GM12878 (cell line): Measurements from ENCODE around the gene ZNF688. TPM values are rescaled to one million over a fixed set of nuclear protein-coding genes. Genes with fewer than 3 reads are reported as not detected.
"Not testable (repeated sequence)": the region's sequence is repeated elsewhere in the genome, so short reads cannot be mapped to it uniquely, and the experiment has no call there.

Experiments used
- ATAC-seq: fragments of 200-7000 bp; cut with Tn5 transposase; 3 replicates; pipeline ENCODE4 v1.9.1; 2020; ENCODE audit warnings: mild to moderate bottlenecking, moderate library complexity
- BruUV-seq: library from RNA; stranded (reverse); fragments of 400-500 nt; replicated peaks from 2 replicates; lab custom pipeline; 2021; lab: Mats Ljungman, UMichigan
- CTCF ChIA-PET: fragments of 300-600 bp; sonication (Branson Sonifier 250); formaldehyde crosslinking; extraction: SDS; loops from one replicate; lab custom pipeline; 2021; ENCODE audit warnings: inconsistent platforms; lab: Yijun Ruan, JAX
- POLR2A ChIA-PET: fragments of 350-600 bp; formaldehyde crosslinking; extraction: SDS; loops from one replicate; lab custom pipeline; 2021; ENCODE audit warnings: inconsistent platforms; lab: Charles Lee
- RAD21 ChIA-PET: fragments of 300-600 bp; sonication (Branson Sonifier 250); formaldehyde crosslinking; loops from one replicate; lab custom pipeline; 2023; ENCODE audit warnings: antibody characterized with exemption; ENCODE audit not compliant: unreplicated experiment; lab: Charles Lee
- SMC1A ChIA-PET: fragments of 300-600 bp; sonication (Branson Sonifier 250); formaldehyde crosslinking; loops from one replicate; lab custom pipeline; 2023; ENCODE audit not compliant: unreplicated experiment, uncharacterized antibody; lab: Charles Lee
- DNase-seq: peaks from one replicate; pipeline ENCODE4 v3.0.0-alpha.2; 2011; ENCODE audit warnings: low read depth, low spot score
- FAIRE-seq: peaks from 3 replicates; lab custom pipeline; 2011; peaks lifted over from hg19 to GRCh38; lab: Jason Lieb, UNC
- H2AFZ ChIP-seq: 2 replicates; pipeline ENCODE4 v1.6.0; 2011; ENCODE audit warnings: low read depth, low read length, control low read depth; ENCODE audit not compliant: control insufficient read depth
- H3K27ac ChIP-seq: 2 replicates; pipeline ENCODE4 v1.5.1; 2011; ENCODE audit warnings: control low read depth; ENCODE audit not compliant: control insufficient read depth, insufficient read depth
- H3K27me3 ChIP-seq, 2 experiments: replicated peaks in 1 of 2; 2 replicates each; pipeline versions ENCODE4 v1.6.0 to v1.6.1; 2011; ENCODE audit warnings: low read length in 1 of 2; ENCODE audit not compliant: control insufficient read depth in 2 of 2, insufficient read depth in 2 of 2
- H3K36me3 ChIP-seq, 2 experiments: 2 replicates each; pipeline ENCODE4 v1.5.1; 2011; ENCODE audit warnings: low read length in 1 of 2; ENCODE audit not compliant: control insufficient read depth in 2 of 2, insufficient read depth in 2 of 2
- H3K4me1 ChIP-seq: 2 replicates; pipeline ENCODE4 v1.6.1; 2011; ENCODE audit warnings: mild to moderate bottlenecking, low read length, moderate library complexity, mixed read lengths; ENCODE audit not compliant: control insufficient read depth, insufficient read depth
- H3K4me2 ChIP-seq: 2 replicates; pipeline ENCODE4 v1.6.0; 2011; ENCODE audit warnings: control low read depth; ENCODE audit not compliant: control insufficient read depth, insufficient read depth
- H3K4me3 ChIP-seq: fragments of 200-600 bp; sonication (generic); 2 replicates; pipeline ENCODE4 v1.5.1; 2016
- H3K79me2 ChIP-seq: 2 replicates; pipeline ENCODE4 v1.6.0; 2011; ENCODE audit warnings: low read length; ENCODE audit not compliant: control insufficient read depth, insufficient read depth
- H3K9ac ChIP-seq: 2 replicates; pipeline ENCODE4 v1.8.0; 2011; ENCODE audit warnings: low read length, control low read depth, mixed read lengths; ENCODE audit not compliant: control insufficient read depth, insufficient read depth
- H3K9me3 ChIP-seq: replicated peaks from 3 replicates; pipeline ENCODE4 v1.5.1; 2011; ENCODE audit warnings: mild to moderate bottlenecking, low read length; ENCODE audit not compliant: control insufficient read depth, insufficient read depth
- H4K20me1 ChIP-seq: 2 replicates; pipeline ENCODE4 v1.6.0; 2011; ENCODE audit not compliant: control insufficient read depth, insufficient read depth
- USF2 ChIP-seq: IDR thresholded peaks from 2 replicates; pipeline ENCODE4 v1.6.1; 2011; ENCODE audit warnings: low read depth, low read length, improper control_type of control experiment, borderline replicate concordance
- WGBS: methylation state at CpG from one replicate; pipeline ENCODE4 v1.1.6; 2016; ENCODE audit warnings: low lambda C conversion rate; ENCODE audit not compliant: insufficient replicate concordance, insufficient coverage; ENCODE audit errors: missing lambda C conversion rate; 5-methylcytosine and 5-hydroxymethylcytosine counted together
- in situ Hi-C: fragments of 300-500 bp; cut with MboI; formaldehyde crosslinking; loops from 9 replicates; pipeline ENCODE4 v1.14.3; 2018; ENCODE audit warnings: mixed read lengths
- intact Hi-C: fragments of 100-400 bp; cut with micrococcal nuclease; formaldehyde crosslinking; loops from one replicate; pipeline ENCODE4 v1.14.2; 2022; ENCODE audit not compliant: unreplicated experiment
- polyA plus RNA-seq, 11 experiments: library from polyadenylated mRNA; depleted of rRNA in 4 of 11; unstranded in 6 of 11; stranded (reverse) in 5 of 11; fragments of >200 nt; fragmentation: Nextera tagmentation in 4 of 11; fragmentation: Illumina TruSeq in 1 of 11; extraction: Ambion mirVana in 4 of 11; extraction: Trizol in 1 of 11; gene quantifications; 1 replicate in 1 of 11; 2 replicates in 10 of 11; pipeline versions ENCODE4 v1.2.1 to v1.2.3, GENCODE V29; 2011 to 2016; ENCODE audit warnings: inconsistent platforms in 2 of 11, missing spikeins in 2 of 11, low read depth in 1 of 11
- total RNA-seq, 4 experiments: library from RNA; depleted of rRNA in 3 of 4; stranded (reverse); fragments of >200 nt in 3 of 4; fragmentation: Illumina TruSeq in 1 of 4; extraction: Trizol in 1 of 4; gene quantifications; 2 replicates each; pipeline versions ENCODE4 v1.2.1 to v1.2.3, GENCODE V29; 2013 to 2021

ZNF688 gene
- total and polyA plus RNA-seq, 10 of the 15 experiments (the other 5 are each of a cell fraction or from before 2014, with no cell fraction given): 0.14 to 17.4 (median 10.6) TPM

- no peak for TF ChIP-seq USF2
These were observed 21.4 kb upstream of the ZNF688 start (continued) for GRCh38 chr16:30592871-30593270.

- in situ Hi-C loops, DNase-seq, H3K36me3 ChIP-seq, BruUV-seq, CTCF ChIA-PET, FAIRE-seq, ATAC-seq, H2AFZ ChIP-seq, intact Hi-C loops, H3K4me1 ChIP-seq, H3K4me3 ChIP-seq, H4K20me1 ChIP-seq, H3K27me3 ChIP-seq, H3K9me3 ChIP-seq, H3K4me2 ChIP-seq, H3K9ac ChIP-seq, H3K27ac ChIP-seq: not testable (repeated sequence)
- POLR2A ChIA-PET: interaction anchor here (0.6 to 1.0 kb wide), 2 partner anchors 39 to 59 kb away, joined by 3 to 4 read pairs; no protein-coding TSS in a partner anchor
- RAD21 ChIA-PET: interaction anchor here (0.8 kb wide), 1 partner anchor 25 kb away, joined by 3 read pairs; no protein-coding TSS in a partner anchor
- peaks cover 15% of the 10 kb centered on the region for H3K79me2 ChIP-seq
- SMC1A ChIA-PET: interaction anchor here (0.6 to 0.8 kb wide), 2 partner anchors 93 to 499 kb away, joined by 3 read pairs; no protein-coding TSS in a partner anchor
- WGBS: 99% methylated on average over 9 of the region's 9 CpGs
These were observed 19.4 kb upstream of the ZNF688 start for GRCh38 chr16:30590869-30591268.

GRCh38 chr16:30589582-30589981 is 18.1 kb upstream of the ZNF688 start:
- H3K4me1 ChIP-seq, H3K4me2 ChIP-seq, H3K36me3 ChIP-seq, H4K20me1 ChIP-seq, BruUV-seq, H3K9me3 ChIP-seq, H2AFZ ChIP-seq, in situ Hi-C loops, POLR2A ChIA-PET, SMC1A ChIA-PET, CTCF ChIA-PET, H3K4me3 ChIP-seq, H3K9ac ChIP-seq, DNase-seq, H3K27me3 ChIP-seq, intact Hi-C loops, ATAC-seq, FAIRE-seq, H3K27ac ChIP-seq, RAD21 ChIA-PET: not testable (repeated sequence)
- WGBS: 18% methylated on average over 2 of the region's 2 CpGs
- H3K79me2 ChIP-seq: peaks cover 25% of the 10 kb centered on the region
